Epithelial cell of proximal tubule (primary cell): Measurements from ENCODE around the gene TMEM170B. TPM values are rescaled to one million over a fixed set of nuclear protein-coding genes. Genes with fewer than 3 reads are reported as not detected.

ENCODE experiments used
- DNase-seq: peaks from one replicate; pipeline ENCODE4 v3.0.0-alpha.2; 2011; ENCODE audit warnings: low read depth
- H3K4me3 ChIP-seq: 2 replicates; pipeline ENCODE4 v1.5.1; 2011; ENCODE audit warnings: low read depth, mild to moderate bottlenecking, low read length
- total RNA-seq: library from RNA; depleted of rRNA; stranded (reverse); fragments of >200 nt; gene quantifications from 2 replicates; pipeline ENCODE4 v1.2.3, GENCODE V29; 2015
- TF ChIP-seq, protein P1 (sequence below): conservative IDR thresholded peaks from 2 replicates; pipeline ENCODE4 v1.5.1; 2012; ENCODE audit warnings: low read depth, mild to moderate bottlenecking, low read length

Gene TMEM170B
- total RNA-seq, 1 donor from 2014 or later, result 0.92 TPM

DNA sequence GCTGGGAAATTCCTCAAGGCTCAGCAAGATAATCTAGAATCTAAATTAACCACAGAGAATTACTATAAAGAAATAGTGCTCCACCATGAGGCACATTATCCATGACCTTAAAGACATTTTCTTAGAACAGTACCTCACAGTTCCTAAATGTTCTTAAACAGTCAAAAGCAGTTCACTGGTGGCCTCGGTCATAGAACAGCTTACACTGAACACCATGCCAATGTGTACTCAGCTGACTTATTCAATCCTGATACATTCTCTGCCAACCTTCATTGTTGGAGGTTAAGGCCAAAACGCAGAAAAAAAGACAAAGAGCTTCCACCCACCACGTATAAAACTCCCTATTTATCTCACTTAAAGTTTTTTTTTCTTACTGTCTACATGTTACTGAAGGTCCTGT, 21.8 kb upstream of the TMEM170B start:
- H3K4me3 ChIP-seq, result no peak overlapping the region
- no peak for DNase-seq
- TF ChIP-seq, protein P1, sequence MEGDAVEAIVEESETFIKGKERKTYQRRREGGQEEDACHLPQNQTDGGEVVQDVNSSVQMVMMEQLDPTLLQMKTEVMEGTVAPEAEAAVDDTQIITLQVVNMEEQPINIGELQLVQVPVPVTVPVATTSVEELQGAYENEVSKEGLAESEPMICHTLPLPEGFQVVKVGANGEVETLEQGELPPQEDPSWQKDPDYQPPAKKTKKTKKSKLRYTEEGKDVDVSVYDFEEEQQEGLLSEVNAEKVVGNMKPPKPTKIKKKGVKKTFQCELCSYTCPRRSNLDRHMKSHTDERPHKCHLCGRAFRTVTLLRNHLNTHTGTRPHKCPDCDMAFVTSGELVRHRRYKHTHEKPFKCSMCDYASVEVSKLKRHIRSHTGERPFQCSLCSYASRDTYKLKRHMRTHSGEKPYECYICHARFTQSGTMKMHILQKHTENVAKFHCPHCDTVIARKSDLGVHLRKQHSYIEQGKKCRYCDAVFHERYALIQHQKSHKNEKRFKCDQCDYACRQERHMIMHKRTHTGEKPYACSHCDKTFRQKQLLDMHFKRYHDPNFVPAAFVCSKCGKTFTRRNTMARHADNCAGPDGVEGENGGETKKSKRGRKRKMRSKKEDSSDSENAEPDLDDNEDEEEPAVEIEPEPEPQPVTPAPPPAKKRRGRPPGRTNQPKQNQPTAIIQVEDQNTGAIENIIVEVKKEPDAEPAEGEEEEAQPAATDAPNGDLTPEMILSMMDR, result no peak

DNA sequence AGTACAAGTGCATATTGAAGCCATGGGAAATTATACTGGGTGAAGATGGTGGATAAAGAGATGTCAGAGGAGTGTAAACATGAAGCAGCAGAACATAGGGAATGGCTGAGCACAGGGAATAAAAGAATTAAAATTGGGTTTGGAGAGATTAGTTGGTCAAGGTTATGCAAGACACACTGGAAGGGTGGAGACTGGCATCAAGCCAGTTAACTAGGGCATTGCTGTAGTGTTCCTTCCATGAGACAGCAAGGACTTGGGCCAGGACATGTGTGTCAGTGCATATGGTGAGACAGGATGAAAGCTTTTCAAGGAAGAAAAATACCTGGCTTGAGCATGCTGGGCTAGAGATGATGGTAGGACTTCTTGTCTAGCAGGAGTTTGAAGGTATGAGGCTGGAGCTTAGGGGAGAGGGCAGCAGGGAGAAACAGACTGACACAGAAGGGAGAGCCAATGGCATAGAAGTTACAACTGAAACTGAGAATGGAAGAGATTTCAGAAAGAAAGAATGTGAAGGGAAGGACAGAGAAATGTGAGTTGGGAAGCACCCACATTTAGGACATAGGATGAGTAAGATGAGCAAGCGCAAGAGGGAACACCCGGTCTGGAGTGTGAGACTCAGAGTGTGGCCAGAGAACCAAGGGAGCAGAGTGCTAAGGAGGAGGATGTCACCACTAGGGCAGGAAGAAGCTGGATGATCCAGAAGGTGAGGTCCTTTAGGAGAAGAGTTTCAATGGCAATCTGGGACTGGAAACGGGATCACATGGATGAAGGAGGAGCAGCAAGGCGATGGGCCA, 14.5 kb upstream of the TMEM170B start:
- no peak for DNase-seq
- H3K4me3 ChIP-seq, result no peak overlapping the region
- TF ChIP-seq, protein P1, result no peak

DNA sequence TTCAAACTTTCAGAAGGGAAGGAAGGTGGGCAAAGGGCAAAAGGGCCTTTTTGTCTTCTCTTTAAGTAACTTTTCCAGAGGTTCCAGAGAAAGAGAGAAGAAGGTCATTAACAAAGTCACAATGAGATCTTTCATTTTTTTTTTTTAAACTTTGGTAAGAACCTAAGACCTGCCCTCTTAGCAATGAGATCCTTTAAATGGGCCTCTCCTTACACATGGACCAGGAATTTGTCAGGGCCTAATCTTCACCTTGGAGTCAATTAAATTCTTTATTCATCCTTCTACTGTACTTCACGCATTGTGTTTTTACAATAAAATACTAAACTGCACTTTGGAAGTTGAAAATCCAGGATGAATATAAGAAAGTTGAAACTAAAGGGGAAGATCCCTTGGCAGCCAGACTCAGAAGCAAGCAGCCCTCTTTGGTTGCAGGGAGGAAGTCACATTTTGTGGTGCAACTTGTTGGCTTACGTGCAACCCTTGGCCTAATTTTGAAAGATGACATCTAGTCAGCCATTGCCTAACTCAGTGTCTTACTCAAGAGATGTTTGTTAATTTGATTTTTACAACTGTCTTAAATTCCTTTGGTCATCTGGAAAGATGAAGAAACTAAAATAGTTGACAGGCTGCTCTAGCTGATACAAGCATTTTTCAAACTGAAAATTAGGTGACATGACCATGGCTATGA, 11.9 kb upstream of the TMEM170B start:
- no peak overlapping the region for H3K4me3 ChIP-seq
- no peak for DNase-seq
- TF ChIP-seq, protein P1, result no peak

DNA sequence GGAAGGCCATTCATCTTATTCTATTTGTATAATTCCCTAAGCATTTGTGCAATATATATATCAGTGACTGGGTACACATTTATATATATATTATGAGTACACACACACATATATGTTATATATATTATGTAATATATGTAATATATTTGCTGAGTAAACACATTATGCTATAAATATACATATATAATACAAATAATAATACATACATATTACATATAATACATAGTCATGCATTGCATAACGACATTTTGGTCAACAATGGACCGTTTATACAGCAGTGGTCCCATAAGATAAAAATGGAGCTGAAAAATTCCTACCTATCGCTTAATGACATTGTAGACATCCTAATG, 11.4 kb upstream of the TMEM170B start:
- DNase-seq, result no peak
- TF ChIP-seq, protein P1, result no peak
- no peak overlapping the region for H3K4me3 ChIP-seq

DNA sequence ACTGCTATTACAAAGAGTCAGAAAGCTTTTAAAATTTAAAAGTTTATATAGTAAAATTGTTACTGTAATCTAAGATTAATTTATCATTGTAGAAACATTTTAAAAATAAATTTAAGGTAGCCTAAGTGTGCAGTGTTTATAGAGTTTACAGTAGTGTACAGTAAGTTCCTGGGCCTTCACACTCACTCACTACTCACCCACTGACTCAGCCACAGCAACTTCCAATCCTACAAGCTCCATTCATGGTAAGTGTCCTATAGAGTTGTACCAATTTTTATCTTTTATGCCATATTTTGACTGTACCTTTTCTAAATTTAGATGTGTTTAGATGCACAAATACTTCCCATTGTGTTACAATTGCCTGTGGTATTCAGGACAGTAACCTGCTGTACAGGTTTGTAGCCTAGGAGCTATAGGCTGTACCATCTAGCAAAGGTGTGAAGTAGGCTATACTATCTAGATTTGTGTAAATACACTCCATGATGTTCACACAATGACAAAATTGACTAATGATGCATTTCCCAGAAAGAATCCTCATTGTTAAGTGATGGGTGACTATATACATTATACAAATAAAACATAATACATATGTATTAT, 10.2 kb upstream of the TMEM170B start:
- DNase-seq, result no peak

DNA sequence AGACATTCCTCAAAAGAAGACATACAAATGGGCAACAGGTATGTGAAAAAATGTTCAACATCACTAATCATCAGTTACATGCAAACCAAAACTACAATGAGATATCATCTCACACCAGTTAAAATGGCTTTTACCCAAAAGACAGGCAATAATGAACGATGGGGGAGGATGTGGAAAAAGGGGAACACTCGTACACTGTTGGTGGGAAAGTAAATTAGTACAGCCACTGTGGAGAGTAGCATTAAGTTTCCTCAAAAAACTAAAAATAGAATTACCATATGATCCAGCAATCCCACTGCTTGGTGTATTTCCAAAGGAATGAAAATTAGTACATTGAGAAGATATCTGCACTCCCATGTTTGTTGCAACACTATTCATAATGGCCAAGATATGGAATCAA, 8.6 kb upstream of the TMEM170B start:
- TF ChIP-seq, protein P1, result no peak
- H3K4me3 ChIP-seq, result no peak overlapping the region
- DNase-seq, result no peak

More for the DNA sequence above, 10.2 kb upstream of the TMEM170B start:
- TF ChIP-seq, protein P1, result no peak
- no peak overlapping the region for H3K4me3 ChIP-seq

DNA sequence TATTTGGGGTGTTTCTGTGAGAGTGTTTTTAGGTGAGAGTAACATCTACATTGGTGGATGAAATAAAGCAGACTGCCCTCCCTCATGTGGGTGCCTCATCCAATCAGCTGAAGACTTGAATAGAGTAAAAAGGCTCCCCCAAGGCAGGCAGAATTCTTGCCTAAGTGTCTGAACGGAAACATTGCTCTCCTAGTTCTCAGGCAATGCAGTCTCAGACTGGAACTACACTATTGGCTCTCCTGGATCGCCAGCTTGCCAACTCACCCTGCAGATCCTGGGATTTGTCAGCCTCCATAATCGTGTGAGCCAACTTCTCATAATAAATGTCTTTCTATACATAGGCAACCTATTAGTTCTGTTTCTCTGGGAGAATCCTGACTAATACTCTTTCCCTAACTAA, 5.5 kb upstream of the TMEM170B start:
- TF ChIP-seq, protein P1, result no peak
- no peak for DNase-seq

More for the DNA sequence above, 5.5 kb upstream of the TMEM170B start:
- H3K4me3 ChIP-seq, result no peak overlapping the region
